Measurements from ENCODE around the gene RNF112.
A peak's percentile ranks its signal among the peaks of the same experiment; 100 is the strongest.
"Not testable (repeated sequence)": the region's sequence is repeated elsewhere in the genome, so short reads cannot be mapped to it uniquely, and the experiment has no call there.

Gene RNF112

DNA sequence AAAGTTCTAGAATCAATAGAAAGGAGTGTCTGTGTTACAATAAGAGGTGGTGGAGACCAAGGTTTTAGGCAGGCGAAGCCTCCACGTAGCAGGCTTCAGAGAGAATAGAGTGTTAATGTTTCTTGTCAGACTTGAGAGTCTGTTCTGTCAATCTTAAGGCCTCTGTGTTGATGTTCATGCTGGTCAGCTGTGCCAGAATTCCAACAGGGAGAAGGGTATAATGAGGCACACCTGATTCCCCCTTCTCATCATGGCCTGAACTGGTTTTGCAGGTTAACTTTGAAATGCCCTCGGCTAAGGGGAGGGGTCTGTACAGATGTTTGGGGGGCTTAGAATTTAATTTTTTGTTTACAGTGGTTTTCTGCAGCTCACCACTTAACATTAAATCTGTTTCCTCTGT lies 46.0 kb downstream of the RNF112 start:
- Histone ChIP-seq H3K4me3 (no peak overlapping the region), H3K27ac (no peak overlapping the region)
- DNase-seq (ENCODE audit: low spot score): no peak
- TF ChIP-seq, protein P1, sequence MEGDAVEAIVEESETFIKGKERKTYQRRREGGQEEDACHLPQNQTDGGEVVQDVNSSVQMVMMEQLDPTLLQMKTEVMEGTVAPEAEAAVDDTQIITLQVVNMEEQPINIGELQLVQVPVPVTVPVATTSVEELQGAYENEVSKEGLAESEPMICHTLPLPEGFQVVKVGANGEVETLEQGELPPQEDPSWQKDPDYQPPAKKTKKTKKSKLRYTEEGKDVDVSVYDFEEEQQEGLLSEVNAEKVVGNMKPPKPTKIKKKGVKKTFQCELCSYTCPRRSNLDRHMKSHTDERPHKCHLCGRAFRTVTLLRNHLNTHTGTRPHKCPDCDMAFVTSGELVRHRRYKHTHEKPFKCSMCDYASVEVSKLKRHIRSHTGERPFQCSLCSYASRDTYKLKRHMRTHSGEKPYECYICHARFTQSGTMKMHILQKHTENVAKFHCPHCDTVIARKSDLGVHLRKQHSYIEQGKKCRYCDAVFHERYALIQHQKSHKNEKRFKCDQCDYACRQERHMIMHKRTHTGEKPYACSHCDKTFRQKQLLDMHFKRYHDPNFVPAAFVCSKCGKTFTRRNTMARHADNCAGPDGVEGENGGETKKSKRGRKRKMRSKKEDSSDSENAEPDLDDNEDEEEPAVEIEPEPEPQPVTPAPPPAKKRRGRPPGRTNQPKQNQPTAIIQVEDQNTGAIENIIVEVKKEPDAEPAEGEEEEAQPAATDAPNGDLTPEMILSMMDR (IDR thresholded peaks at IDR 0.05): no peak

DNA sequence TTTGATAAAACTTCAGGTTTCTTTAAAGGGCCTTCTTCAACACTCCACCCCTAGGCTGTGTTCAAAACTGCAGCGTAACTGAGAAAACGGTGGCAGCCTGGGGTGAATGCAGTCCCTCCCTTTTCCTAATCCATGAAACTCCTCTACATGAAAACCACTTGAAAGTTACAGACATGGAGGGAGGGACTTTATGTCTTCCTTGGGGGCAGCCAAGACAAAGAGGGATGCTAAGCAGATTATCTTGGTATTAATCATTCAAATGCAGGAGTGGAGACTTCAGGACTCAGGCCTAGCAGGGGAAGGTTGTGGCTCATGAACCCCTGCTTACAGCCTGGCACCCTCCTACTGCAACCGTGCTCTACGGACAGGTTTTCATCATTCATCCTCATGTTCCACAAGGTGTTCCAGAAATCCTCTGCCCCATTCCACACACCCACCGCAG lies 46.8 kb downstream of the RNF112 start:
- no peak for DNase-seq (ENCODE audit: low spot score)
- Histone ChIP-seq H3K4me3 (no peak overlapping the region), H3K27ac (no peak overlapping the region)
- TF ChIP-seq, protein P1 (IDR thresholded peaks at IDR 0.05): no peak

DNA sequence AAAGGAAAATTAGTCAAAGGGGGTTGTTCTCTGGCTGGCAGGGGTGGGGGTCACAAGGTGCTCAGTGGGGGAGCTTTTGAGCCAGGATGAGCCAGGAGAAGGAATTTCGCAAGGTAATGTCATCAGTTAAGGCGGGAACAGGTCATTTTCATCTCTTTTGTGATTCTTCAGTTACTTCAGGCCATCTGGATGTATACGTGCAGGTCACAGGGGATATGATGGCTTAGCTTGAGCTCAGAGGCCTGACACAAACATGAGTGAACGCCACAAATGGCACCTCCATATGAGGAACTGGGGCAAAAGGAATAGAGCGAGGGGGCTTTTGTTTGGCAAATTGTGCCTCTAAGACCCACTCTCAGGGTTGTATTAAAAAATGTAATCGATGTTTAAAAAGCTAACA lies 47.4 kb downstream of the RNF112 start:
- H3K4me3 ChIP-seq; H3K27ac ChIP-seq; DNase-seq (ENCODE audit: low spot score): not testable (repeated sequence)

DNA sequence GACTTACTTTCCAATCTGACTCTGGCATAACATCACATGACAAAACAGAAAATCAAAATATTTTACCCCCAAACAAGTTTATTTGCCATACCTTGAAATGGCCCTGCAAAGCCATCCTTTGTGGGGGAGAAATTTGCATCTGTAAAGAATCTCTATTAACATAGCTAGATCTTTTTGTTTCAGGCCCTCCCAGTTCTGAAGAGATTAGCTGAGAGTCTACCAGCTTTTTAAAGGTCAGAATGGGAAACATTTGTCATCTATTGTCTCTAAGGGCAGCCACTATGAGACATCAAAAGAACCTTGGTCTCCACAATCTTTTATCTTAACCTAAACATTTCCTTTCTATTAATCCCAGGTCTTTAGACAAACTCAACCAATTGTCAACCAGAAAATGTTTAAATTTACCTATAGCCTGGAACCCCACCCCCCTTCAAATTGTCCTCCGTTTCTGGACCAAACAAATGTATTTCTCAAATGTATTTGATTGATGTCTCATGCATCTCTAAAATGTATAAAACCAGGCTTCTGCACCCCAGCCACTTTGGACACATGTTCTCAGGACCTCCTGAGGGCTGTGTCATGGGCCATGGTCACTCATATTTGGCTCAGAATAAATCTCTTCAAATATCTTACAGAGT lies 48.1 kb downstream of the RNF112 start:
- not testable (repeated sequence) for DNase-seq (ENCODE audit: low spot score); H3K4me3 ChIP-seq; H3K27ac ChIP-seq

DNA sequence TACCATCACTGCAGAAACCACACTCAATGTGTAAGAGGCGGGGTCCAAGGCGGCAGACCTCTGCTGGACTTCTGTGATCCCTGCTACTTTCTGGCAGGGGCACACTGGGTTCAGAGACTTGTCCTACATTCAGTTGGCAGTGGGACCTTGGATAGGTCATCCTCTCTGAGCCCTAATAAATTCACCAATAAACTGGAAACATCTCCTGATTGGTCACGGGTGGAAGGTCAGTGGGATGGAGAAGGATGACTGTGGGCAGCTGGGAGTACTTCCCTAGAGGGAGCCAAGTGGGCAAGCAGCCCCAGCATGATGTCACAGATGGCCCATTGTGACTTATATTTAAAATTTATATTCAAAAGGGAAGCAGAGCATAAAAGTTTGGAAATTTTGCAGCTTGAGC lies 49.7 kb downstream of the RNF112 start:
- Histone ChIP-seq H3K4me3 (no peak overlapping the region), H3K27ac (no peak overlapping the region)
- TF ChIP-seq, protein P1 (IDR thresholded peaks at IDR 0.05): no peak
- DNase-seq (ENCODE audit: low spot score): peak; percentile 16

DNA sequence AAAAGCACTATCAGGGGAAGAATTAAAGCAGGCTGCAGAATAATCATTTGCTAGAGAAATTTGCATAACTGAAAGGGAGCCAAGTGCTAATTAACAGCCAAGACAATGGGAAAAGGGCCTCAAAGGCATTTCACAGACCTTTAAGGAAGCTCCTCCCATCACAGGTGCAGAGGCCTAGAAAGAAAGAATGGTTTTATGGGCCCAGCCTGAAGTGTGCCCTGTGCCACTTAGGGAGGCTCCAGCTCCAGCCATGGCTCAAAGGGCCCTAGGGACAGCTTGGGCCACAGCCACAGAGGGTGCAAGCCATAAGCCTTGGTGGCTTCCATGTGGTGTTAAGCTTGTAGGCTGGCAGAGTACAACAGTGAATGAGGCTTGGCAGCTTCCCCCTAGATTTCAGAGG lies 50.1 kb downstream of the RNF112 start:
- Histone ChIP-seq H3K27ac (no peak overlapping the region), H3K4me3 (no peak overlapping the region)
- TF ChIP-seq, protein P1 (IDR thresholded peaks at IDR 0.05): no peak
- no peak for DNase-seq (ENCODE audit: low spot score)

DNA sequence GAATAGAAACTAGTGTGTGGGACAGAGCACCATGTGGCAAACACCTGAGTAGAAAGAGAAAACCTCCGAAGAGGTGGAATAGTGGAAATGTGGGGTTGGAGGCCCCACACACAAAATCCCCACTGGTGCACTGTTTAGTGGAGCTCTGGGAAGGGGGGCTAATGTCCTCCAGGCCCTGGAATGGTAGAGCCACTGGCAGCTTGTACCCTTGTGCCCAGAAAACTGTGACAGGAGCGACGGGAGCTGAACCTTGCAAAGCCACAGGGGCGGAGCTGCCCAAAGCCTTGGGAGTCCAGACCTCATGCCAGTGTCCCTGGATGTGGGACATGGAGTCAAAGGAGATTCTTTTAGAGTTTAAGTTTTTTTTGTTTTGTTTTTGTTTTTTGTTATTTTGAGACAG lies 50.6 kb downstream of the RNF112 start:
- no peak for DNase-seq (ENCODE audit: low spot score)
- TF ChIP-seq, protein P1 (IDR thresholded peaks at IDR 0.05): no peak
- no peak overlapping the region for H3K27ac ChIP-seq

DNA sequence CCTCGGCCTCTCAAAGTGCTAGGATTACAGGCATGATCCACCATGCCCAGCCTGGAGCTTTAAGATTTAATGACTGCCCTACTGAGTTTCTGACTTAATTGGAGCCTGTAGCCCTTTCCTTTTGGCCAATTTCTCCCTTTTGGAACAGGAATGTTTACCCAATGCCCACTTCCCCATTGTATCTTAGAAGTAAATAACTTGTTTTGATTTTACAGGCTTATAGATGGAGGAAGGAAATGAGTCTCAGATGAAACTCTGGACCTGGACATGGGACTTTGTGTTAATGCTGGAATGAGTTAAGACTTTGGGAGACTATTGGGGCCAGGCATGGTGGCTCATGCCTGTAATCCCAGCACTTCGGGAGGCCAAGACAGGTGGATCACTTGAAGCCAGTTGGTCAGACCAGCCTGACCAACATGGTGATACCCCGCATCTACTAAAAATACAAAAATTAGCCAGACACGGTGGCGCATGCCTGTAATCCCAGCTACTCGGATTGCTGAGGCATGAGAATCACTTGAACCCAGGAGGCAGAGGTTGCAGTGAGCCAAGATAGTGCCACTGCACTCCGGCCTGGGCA lies 51.5 kb downstream of the RNF112 start:
- not testable (repeated sequence) for H3K27ac ChIP-seq, H3K4me3 ChIP-seq
- DNase-seq (ENCODE audit: low spot score): peak; percentile 28

More for the DNA sequence above, 50.6 kb downstream of the RNF112 start:
- no peak overlapping the region for H3K4me3 ChIP-seq

All from coronary artery (tissue), 2 donors.